Progenitor cell of endocrine pancreas (in vitro differentiated cells): ENCODE data around the gene PKM. TPM values are rescaled to one million over a fixed set of nuclear protein-coding genes. Genes with fewer than 3 reads are reported as not detected.
"Not testable (repeated sequence)": the region's sequence is repeated elsewhere in the genome, so short reads cannot be mapped to it uniquely, and the experiment has no call there.

Experiments used
- DNase-seq: peaks from one replicate; pipeline ENCODE4 v3.0.0; 2021; ENCODE audit warnings: low spot score; ENCODE audit not compliant: unreplicated experiment
- H3K27ac Mint-ChIP-seq: 2 replicates; pipeline ENCODE4 v1.8.0; 2021; ENCODE audit warnings: mild to moderate bottlenecking, moderate library complexity, mixed read lengths
- H3K27me3 Mint-ChIP-seq: 2 replicates; pipeline ENCODE4 v1.8.0; 2021; ENCODE audit warnings: mixed read lengths
- H3K36me3 Mint-ChIP-seq: 2 replicates; pipeline ENCODE4 v1.8.0; 2022; ENCODE audit warnings: mixed read lengths; ENCODE audit not compliant: insufficient read depth
- H3K4me1 Mint-ChIP-seq: 2 replicates; pipeline ENCODE4 v1.8.0; 2021; ENCODE audit warnings: low read depth, mixed read lengths
- H3K4me3 Mint-ChIP-seq: 2 replicates; pipeline ENCODE4 v1.8.0; 2021; ENCODE audit warnings: low read depth, mild to moderate bottlenecking, moderate library complexity, mixed read lengths
- H3K9me3 Mint-ChIP-seq: 2 replicates; pipeline ENCODE4 v1.8.0; 2021; ENCODE audit warnings: low read depth, mixed read lengths
- CTCF ChIP-seq: fragments of 200-600 bp; sonication (generic); IDR thresholded peaks from one replicate; pipeline ENCODE4 v1.5.0; 2021; ENCODE audit warnings: antibody characterized with exemption, mild to moderate bottlenecking; ENCODE audit not compliant: unreplicated experiment
- total RNA-seq: library from RNA; stranded (reverse); gene quantifications from 2 replicates; pipeline ENCODE4 v1.2.1, GENCODE V29; 2021

PKM gene
- total RNA-seq, 1 donor from 2014 or later: 525 TPM

GRCh38 chr15:72172796-72173195 lies 58.2 kb downstream of the PKM start:
- Mint-ChIP-seq H3K27me3 (peaks cover 16% of the 10 kb centered on the region), H3K4me3 (no peak overlapping the region), H3K27ac (no peak overlapping the region), H3K9me3 (no peaks in the 10 kb centered on the region), H3K4me1 (peaks cover 6% of the 10 kb centered on the region), H3K36me3 (no peaks in the 10 kb centered on the region)
- no peak for DNase-seq
- TF ChIP-seq CTCF: no peak

DNA sequence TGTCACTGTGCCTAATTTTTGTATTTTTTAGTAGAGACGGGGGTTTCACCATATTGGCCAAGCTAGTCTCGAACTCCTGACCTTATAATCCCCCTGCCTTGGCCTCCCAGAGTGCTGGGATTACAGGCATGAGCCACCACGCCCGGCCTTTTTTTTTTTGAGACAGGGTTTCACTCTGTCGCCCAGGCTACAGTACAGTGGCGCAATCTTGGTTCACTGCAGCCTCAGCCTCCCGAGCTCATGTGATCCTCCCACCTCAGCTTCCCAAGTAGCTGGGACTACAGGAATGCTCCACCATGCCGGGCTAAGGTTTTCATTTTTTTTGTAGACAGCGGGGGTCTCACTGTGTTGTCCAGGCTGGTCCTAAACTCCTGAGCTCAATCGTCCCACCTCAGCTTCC lies 59.0 kb downstream of the PKM start:
- not testable (repeated sequence) for H3K36me3 Mint-ChIP-seq, H3K4me1 Mint-ChIP-seq, H3K4me3 Mint-ChIP-seq, H3K9me3 Mint-ChIP-seq, DNase-seq, H3K27ac Mint-ChIP-seq
- H3K27me3 Mint-ChIP-seq: peaks cover 18% of the 10 kb centered on the region

DNA sequence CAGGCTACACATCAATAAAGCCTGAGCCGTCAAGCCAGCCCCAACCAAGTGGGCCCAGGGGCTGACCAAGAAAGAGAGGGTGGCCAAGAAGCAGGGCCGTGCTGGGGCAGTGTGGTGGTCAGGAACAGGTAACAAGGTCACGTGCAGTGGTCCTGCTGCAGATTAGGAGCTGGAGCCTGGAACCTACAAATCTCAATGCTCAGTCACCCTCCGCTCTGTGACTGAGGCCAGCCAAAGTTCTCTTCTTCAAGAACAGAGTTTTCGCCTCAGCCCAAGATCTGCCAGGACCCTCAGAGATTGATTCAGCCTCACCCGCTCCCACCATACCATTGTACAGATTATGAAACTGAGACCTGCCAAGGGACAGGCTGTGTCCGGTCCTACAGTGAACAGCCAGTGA lies 60.3 kb downstream of the PKM start:
- Mint-ChIP-seq H3K36me3 (no peaks in the 10 kb centered on the region), H3K4me1 (peaks cover 6% of the 10 kb centered on the region), H3K27me3 (peaks cover 24% of the 10 kb centered on the region), H3K9me3 (no peaks in the 10 kb centered on the region), H3K27ac (no peak overlapping the region), H3K4me3 (no peak overlapping the region)
- no peak for DNase-seq
- no peak for TF ChIP-seq CTCF

GRCh38 chr15:72169921-72170611 lies 60.9 kb downstream of the PKM start:
- H3K27me3 Mint-ChIP-seq: peaks cover 17% of the 10 kb centered on the region
- H3K27ac Mint-ChIP-seq: no peak overlapping the region

GRCh38 chr15:72169236-72169920 lies 61.6 kb downstream of the PKM start:
- no peak overlapping the region for H3K27ac Mint-ChIP-seq
- H3K9me3 Mint-ChIP-seq: no peaks in the 10 kb centered on the region
- no peak for DNase-seq
- H3K4me1 Mint-ChIP-seq: peaks cover 6% of the 10 kb centered on the region
- no peak overlapping the region for H3K4me3 Mint-ChIP-seq
- no peak for TF ChIP-seq CTCF
- H3K36me3 Mint-ChIP-seq: no peaks in the 10 kb centered on the region
- H3K27me3 Mint-ChIP-seq: peaks cover 13% of the 10 kb centered on the region

More at GRCh38 chr15:72169921-72170611, 60.9 kb downstream of the PKM start:
- Mint-ChIP-seq H3K9me3 (no peaks in the 10 kb centered on the region), H3K36me3 (no peaks in the 10 kb centered on the region), H3K4me1 (peaks cover 6% of the 10 kb centered on the region), H3K4me3 (no peak overlapping the region)
- DNase-seq: no peak
- TF ChIP-seq CTCF: no peak

- TF ChIP-seq CTCF: no peak
- Mint-ChIP-seq H3K27ac (no peak overlapping the region), H3K36me3 (no peaks in the 10 kb centered on the region), H3K9me3 (no peaks in the 10 kb centered on the region), H3K4me1 (peaks cover 6% of the 10 kb centered on the region), H3K27me3 (peaks cover 13% of the 10 kb centered on the region), H3K4me3 (no peak overlapping the region)
- no peak for DNase-seq
Measured at GRCh38 chr15:72168808-72169190, 62.2 kb downstream of the PKM start.
